ENCODE measurements around the gene KIAA1191.

Gene KIAA1191

DNA sequence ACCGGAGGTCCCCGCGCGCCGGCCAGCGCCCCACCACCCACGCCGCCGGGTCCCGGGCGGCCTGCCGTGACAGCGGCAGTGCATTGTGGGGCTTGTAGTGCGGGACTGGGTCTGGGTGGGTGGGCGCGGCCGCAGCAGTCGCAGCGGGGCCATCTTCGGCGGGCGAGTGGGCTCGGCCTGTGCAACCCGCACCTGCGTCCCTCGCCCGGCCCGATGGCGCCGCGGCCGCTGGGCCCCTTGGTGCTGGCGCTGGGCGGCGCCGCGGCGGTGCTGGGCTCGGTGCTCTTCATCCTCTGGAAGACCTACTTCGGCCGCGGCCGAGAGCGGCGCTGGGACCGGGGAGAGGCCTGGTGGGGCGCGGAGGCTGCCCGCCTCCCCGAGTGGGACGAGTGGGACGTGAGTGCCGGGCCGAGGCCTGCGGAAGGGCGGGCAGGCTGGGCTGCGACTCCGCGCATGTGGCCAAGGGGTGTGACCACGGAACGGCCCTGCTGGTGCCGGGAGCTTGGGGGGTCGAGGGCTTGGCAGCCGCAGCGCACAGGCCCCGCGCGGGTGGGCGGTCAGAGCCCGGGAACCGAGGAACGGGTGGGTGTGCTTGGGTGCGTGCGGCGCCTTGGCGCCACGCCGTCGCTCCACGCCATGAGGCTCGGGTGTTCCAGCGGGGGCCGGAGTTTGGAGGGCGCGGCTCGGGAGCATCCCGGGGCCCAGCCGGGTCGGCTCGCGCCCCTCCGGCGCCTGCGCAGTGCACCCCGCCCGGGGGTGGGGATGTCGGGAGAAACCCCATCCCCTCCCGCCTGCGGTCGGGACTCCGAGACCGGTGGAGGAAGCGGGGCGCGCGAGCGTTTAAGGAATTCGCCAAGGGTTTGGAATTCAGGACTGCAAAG is 4.0 kb upstream of the KIAA1191 start, which contains the start of gene ARL10:
Gene ARL10, plus strand, starts transcription at position 137 of the 881 bp plus-strand sequence. Its CDS starts 77 bp downstream, at position 214.
- FAIRE-seq, result no peak

DNA sequence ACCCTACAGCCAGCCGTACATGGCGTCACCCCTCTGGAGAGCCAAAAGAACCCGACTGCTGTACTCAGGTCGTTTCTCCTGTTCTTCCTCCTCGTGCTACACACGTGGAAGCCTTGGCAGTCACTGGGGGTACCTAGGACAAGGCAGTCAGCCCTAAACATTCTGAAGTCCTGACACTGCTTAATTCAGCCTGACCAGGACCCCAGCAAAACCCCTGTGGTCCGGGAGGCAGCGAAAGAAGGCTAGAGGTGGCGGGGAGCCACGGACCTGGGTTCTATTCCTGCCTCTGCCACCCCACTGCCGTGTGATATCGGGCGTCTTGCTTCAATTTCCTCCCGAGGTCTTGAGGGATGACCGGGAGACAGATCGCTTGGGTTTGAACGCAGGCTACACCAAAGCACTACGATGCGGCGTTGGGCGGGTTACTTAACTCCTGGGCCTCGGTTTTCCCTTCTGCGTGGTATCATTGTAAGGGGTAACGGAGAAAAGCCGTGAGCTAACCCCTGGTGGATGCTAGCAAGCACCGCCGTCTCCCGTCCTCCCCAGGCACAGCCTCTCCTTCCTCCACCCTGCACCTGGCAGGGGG is 3.3 kb upstream of the KIAA1191 start:
- FAIRE-seq, result no peak

DNA sequence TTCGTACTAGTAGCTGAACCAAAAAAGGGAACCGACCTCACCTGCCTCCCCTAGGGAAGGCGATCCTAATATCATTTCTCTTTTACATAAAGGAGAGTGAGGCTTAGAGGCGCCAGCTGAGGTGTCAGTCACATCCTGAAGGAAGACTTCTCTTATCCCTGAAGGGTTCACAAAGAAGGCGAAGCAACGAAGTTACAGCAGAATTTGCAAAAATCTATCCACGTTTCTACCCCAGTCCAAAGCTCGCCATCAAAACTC is 598 bp upstream of the KIAA1191 start:
- FAIRE-seq, result no peak

DNA sequence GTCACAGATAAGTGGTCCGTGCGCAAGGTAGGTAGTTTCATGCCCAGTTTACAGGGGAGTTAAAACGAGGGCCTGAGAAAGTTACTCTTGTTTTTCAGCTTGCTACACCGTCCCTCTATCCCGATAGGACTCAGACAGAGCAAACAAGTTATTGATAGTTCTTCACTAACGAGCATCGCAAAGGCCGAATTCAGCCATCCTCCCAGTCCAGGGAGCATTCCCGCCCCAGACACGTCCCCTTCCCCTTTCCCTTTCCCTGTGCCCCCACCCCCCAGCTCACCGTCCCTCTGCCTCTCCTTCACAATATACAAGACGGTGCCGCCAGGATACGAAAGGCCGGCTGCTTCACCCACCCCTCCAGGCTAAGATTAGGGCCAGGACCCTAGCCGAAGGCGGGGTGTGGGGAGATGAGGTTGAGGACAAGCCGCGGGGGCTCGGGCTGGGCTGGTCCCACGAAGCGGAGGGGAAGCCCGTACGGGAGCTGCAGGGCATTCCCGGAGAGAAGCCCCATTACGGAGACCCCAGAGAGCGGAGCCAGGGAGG is 599 bp downstream of the KIAA1191 start:
- no peak for FAIRE-seq

DNA sequence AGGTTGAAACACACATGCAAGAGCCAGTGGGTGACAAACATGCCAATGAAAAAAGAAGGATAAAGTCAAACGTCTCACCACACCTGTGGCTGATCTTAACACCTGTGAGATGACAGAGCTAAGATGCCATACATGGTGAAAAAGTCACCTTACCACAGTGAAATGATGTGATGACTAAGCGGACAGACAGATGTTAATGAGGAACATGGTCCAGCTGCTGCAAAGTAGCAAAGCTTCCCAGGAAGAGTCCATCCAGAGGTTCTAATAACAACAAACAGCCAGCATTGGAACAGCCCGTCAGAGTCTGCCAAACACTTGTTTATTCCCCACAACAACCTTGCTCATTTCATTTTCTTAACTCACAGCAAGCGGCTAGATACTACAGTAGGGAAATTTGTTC is 1.9 kb downstream of the KIAA1191 start:
- no peak for FAIRE-seq

DNA sequence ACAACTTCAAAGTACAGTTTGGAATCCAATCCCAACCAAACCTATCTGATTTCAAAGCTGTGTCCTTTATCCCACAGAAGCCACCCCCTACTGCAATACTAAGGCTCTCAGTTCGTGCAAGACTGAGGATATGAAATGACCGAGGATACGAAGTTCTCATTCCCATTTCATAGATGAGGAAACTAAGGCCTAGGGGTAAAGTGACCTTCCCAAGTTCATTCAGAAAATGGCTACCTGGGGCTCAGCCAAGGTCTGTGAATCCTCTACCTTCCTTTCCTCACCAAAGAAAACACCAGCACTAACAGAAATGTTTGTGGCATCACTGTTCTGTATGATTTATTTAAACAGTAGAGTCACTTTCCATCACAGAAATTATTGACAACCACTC is 5.4 kb downstream of the KIAA1191 start:
- FAIRE-seq, result no peak

DNA sequence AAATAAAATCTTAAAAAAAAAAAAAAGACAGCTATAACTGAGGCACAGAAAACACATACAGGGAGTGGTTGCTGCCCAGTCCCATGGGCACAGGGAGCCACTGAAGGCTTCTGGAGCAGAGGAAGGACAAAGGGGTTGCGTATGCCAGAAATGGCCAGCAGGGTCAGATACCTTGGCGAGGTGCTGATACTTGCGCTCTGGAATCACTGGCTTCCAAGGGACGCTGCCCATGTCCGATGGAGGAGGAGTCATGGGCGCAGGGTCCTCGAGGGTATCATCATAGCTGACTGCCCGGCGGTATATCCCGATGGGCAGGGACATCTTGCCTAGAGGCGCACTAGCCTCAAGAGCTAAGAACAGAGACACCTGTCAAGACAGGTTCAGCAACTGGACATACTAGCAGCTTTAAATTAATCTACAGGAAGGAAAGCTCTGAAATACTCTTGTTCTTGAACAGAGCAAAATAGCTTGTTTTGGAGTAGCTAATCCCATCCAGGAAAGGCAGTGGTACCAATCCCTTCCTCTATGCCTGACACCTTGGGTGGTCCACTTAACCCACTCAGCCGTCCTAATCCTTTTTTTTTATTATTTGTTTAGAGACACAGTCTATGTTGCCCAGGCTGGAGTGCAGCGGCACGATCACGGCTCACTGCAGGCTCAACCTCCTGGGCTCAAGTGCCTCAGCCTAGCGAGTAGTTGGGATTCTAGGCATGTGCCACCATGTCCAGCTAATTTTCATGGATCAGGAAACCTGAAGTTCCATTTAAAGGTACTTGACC is 6.0 kb downstream of the KIAA1191 start:
- no peak for FAIRE-seq

DNA sequence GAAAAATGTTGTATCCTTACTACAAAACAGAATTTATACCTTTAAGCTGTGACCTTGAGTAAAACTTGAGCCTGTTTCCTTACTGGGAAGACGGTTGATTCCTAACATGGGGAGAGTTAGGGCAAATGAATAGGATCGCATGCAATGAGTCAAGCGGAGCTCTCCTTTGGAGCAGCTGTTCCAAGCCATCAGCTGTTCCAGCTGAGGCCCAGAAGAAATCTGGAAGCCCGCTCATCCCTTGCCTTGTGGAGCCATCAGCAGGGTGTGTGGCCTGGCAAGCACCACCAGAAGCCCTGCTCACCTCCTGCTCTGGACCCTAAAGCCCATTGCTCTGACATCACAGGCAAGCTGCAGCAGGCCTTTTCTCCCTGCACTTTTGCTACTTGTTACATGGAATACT is 8.0 kb downstream of the KIAA1191 start:
- no peak for FAIRE-seq

DNA sequence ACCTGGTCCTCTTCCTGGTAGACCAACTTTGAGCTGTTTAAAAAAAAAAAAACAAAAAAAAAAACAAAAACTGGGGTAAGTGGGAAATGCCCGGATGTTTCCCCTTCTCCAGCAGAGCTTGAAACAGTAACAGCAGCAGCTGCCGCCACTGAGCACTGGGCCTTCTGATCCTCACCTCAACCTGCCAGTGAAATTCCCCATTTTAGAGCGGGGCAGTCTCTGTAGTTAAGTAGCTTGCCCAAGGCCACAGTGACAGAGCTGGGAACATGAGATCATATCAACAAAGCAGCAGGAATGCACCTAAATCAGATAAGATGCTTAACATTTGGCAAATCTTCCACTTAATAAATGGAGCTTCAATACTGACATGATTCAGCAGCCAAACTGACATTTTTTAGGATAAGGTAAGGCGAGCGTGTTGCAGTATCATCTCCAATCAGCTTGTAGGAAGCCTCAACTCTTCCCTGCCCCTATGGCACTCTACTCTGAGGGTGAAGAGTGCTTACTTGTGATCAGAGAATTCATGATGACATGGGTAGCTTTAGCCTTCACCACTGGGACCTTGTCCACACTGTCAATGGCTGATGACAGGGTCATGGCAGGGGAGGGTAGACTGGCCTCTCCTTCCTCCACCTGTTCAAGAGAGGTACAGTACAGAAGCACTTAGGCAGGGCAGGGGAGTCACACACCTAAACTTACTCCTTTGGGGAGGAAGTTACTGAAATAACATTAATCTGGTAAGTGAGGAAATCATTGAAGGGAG is 9.3 kb downstream of the KIAA1191 start:
- FAIRE-seq, result no peak

DNA sequence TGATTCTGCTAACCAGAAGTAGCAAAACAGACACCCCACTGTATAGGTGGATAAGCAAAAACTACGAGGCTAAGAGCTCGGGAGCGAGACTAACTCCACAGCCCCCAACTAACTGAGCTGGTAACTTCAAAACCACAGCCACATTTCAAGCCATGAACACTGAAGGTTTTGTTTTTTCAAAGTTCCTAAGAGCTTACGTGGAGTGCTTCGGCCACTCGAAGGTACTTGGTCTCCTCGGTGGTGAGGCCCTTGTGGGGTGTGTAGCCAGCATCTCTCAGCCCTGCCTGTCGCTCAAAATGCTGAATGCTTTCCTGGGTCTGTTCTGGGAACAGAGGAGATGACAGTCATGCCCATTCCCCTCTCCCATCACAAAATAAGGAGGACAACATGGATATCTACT is 11.1 kb downstream of the KIAA1191 start:
- FAIRE-seq, result no peak

DNA sequence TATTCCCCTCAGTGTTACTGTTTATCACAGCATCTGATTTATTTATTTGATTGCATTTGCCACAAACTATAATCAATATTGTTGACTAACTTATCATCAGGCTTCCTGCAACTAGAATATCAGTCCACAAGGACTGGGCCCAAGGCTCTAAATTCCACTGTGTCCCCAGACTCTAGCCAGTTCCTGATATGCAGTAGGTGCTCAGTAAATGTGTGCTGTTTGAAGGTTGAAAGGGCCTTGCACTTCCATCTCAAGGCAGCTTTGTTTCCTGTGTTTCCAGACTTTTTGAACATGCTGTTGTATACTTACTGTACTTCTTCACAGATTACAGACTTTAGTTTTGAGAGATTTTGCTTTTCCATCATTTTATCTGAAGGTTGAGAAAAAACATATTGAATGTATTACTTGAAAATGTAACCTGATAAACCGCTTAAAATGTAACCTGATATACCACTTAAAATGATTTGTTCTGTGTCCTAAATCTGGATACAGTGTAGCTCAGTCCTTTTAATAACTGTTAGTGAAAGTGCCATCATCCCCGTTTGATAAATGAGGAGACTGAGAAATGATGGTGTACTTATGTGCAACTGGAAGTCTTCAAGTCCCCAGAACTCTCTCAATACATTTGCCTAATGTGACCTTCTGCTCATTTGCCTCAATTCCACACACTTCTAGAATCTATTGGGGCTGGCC is 18.7 kb downstream of the KIAA1191 start:
- FAIRE-seq, result no peak

DNA sequence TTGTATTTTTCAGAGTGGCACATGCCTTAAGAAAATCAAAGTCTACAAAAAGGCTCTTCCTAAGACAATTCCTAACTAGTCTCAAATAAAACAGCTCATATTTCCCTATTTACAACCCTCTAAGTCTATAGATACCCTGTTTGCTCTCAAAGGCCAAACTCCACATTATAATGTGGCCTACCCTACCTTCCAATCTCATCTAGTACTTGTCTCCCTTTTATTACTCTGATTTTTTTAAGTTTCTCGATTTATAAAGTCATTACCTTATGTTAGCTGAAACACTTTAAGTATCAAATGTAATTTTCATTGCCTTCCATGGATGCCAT is 19.4 kb downstream of the KIAA1191 start:
- FAIRE-seq, result no peak

DNA sequence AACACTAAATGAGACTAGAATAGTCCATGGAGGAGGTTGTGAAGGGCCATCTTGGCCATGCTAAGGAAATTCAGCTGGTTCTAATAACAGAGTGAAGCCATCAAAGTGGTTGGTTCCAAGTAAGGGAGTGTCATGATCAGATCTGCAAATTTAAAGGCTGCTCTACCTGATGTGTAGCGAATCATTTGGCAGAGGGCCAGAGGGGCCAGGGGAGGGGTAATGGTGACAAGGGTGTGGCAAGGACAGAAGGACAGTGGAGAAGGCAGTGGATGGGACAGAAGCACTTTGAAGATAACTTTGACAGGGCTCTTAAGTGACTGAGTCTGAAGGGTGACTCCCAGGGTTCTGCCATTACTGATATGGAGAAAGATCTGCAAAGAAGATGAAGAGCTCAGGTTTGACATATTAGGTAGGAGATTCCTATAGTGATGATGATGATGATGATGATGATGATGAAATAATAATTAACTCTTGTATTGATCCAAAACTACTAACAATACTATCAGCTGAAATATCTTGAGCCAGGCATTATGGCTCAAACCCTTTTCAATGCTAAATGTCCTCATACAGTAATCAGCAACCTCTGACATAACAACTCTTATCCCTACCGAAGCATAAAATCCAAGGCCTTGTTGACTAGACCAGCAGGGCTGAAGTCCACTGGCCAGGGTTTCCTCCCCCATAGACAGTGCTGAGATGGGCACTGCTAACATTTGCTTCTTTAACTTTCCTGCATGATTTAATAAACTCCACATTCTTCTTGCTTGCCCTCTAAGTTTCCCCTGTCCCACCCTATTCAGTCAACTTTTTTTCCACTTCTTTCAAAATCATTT is 20.0 kb downstream of the KIAA1191 start:
- FAIRE-seq, result no peak

DNA sequence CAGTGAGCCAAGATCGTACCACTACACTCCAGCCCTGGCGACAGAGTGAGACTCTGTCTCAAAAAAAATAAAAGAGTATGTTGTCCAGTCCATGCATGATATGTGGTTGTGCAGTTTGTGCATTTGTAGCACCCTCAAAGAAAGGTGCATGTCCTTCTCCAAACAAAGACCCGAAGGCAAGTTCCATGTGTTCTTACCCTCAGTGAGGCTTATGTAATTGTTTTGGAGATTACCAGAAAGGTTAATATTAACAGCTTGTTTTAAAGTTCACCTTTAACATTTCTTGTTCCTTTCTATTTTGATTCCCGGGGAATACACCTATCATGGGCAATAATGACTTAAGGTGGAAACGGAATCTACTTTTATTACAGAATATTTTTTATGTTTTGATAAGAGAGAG is 22.3 kb downstream of the KIAA1191 start:
- FAIRE-seq, result no peak

DNA sequence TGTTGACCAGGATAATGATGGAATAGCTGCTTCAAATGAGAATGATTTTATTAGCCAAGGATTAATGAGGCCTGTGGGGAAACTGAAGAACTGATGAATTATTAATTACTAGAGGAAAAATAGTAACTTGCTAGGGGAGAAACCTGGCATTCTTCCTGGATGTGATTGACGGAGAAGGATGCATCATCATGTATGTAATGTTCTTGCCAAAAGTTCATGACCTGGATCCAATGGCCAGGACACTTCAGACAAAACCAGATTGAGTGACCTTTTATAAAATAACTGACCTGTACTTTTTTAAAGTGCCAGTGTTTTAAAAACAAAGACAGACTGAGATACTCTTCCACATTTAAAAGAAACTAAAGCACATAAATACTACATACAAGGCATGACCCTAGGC is 23.7 kb downstream of the KIAA1191 start:
- FAIRE-seq, result no peak

DNA sequence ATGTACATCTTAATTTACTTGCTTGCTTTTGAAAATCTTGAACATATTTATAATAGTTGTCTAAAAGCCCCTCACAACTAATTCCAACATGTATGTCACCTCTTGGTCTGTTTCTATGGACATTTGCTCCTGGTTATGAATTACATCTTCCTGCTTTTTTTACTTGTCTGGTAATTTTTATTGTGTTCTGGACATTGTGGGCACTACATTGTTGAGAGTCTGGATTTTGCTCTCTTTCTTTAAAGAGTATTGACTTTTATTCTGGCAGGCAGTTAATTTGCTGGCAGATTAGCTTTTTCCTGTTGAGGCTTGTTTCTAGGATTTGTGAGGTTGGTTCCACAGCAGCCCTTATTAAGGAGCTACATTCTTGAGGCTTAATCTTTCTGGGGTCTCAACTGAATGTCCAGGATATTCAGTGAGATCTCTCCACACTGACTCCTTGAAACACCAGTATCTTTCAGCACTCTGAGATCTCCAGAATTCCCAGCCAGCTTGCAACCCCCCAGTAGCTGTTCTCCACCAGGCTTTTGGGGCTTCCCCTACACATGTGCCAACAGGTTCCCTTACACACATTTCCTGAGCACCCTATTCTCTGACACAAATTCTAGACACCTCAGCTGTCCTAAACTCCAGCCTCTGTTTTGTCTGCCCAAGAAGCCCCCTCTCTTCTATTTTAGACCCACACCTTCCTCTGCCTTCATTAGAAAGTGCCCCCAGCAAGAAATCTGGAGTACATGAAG is 27.4 kb downstream of the KIAA1191 start:
- FAIRE-seq, result no peak

DNA sequence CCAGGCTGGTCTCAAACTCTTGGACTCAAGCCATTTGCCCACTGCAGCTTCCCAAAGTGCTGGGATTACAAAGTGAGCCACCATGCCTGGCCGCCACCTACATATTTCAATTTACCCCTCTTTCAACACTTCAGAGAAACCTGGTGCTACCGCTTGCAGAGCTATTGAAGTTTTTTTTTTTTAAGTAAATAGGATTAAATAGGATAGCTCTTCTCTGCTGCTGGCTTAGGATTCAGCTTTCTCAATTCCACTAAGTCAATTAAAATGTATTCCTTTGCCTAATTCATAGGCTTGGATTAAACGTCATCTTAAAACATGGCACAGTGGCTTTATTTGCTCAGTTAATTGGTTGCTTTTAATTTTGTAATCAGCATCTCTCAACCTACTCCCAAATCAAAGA is 41.0 kb downstream of the KIAA1191 start:
- FAIRE-seq, result no peak

DNA sequence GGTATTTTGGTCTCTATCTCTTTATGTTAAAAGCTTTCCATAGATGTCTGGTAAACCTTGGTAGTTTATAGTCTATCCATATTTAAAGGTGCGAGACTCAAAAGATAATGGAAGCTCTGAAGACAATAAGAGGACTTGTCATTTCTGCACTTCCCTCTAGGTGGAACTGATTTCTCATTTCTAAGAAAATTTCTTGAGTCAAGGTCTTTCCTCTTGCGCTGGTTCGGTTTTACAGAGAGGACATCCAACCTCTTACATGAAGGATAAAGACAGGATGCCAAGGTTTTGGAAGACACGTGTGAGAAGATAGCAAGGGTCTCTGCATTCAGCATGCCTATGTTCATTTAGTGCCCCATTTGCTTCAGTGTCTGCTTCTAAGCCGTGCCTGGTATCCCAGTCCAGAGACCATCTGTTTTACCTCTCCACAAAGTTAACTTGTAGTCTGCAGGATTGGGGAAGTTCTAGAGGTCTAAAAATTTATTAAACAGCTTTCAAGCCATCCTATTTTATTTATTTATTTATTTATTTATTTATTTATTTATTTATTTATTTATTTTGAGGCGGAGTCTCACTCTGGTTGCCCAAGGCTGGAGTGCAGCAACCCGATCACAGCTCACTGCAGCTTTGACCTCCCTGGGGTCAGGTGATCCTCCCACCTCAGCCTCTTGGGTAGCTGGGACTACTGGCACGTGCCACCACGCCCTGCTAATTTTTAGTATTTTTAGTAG is 41.6 kb downstream of the KIAA1191 start:
- peak; percentile 82 for FAIRE-seq

DNA sequence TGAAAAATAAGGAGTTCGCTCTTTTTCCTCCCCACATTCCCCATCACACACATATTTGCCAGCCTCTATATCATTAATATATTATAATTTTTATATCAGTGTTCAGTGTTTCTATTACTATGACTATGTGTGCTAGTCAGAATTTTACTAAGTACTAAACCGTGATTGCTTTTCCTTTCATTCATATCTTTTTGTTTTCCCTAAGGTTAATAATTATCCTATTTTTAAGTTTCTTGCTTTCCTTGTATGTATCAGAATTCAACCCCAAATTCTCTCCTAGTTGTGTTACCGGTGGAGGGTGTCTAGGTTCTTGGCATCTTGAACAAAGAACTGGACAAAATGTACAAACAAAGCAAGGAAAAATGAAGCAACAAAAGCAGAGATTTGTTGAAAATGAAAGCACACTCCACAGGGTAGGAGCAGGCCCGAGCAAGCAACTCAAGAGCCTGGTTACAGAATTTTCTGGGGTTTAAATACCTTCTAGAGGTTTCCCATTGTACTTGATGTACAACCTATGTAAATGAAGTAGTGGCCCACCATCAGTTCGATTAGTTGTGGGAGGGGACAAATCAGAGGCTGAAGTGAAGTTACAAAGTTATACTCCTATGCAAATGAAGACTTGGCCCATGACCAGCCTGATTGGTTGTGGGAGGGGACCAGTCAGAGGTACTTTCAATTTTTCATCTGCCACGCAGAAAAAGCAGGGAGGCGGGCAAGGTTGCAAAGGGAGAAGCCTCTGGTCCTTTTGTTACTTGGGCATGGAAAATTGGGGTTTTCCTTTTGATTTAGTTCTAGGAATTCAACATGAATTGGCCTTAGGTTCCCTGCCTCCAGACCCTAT is 43.8 kb downstream of the KIAA1191 start:
- FAIRE-seq, result no peak
